K562 (cell line): ENCODE measurements around the gene CEP135. TPM values are rescaled to one million over a fixed set of nuclear protein-coding genes. Genes with fewer than 3 reads are reported as not detected.

ENCODE experiments used
- ATAC-seq: fragments of 200-7000 bp; cut with Tn5 transposase; 3 replicates; pipeline ENCODE4 v1.9.1; 2020; ENCODE audit warnings: moderate library complexity
- BruUV-seq: library from RNA; stranded (reverse); fragments of 400-500 nt; replicated peaks from 2 replicates; lab custom pipeline; 2021; lab: Mats Ljungman, UMichigan
- CTCF ChIA-PET: fragments of 300-600 bp; formaldehyde crosslinking; extraction: SDS; loops from one replicate; lab custom pipeline; 2021; ENCODE audit warnings: low intra/inter-chr PET ratio; lab: Yijun Ruan, JAX
- POLR2A ChIA-PET: fragments of 300-600, 350-650 bp; sonication (Branson Sonifier 250); formaldehyde crosslinking; extraction: SDS; loops from one replicate; lab custom pipeline; 2021; ENCODE audit warnings: antibody characterized with exemption, inconsistent platforms; lab: Yijun Ruan, JAX
- DNase-seq, 4 experiments: peaks; one replicate each; pipeline versions ENCODE4 v3.0.0 to v3.0.0-alpha.2; 2011 to 2018; ENCODE audit warnings: low spot score in 3 of 4, mixed read lengths in 3 of 4; ENCODE audit errors: extremely low read depth in 1 of 4
- FAIRE-seq: peaks from 2 replicates; lab custom pipeline; 2011; peaks lifted over from hg19 to GRCh38; lab: Jason Lieb, UNC
- H2AFZ ChIP-seq: 2 replicates; pipeline ENCODE4 v1.6.0; 2011; ENCODE audit warnings: low read depth, low read length, control low read depth, inconsistent platforms
- H3K27ac ChIP-seq: fragments of 200-600 bp; 3 replicates; pipeline ENCODE4 v1.8.0; 2011; ENCODE audit warnings: low read depth, mild to moderate bottlenecking, control low read depth, inconsistent platforms, low read length, moderate library complexity, mixed read lengths; ENCODE audit errors: extremely low read depth
- H3K27me3 ChIP-seq, 2 experiments: fragments of 300-600 bp in 1 of 2; 2 replicates in 1 of 2; 3 replicates in 1 of 2; pipeline versions ENCODE4 v1.6.0 to v1.8.0; 2011; ENCODE audit warnings: inconsistent platforms in 2 of 2, low read length in 2 of 2, mild to moderate bottlenecking in 1 of 2, mixed read lengths in 1 of 2, moderate library complexity in 1 of 2; ENCODE audit not compliant: control insufficient read depth in 2 of 2, insufficient read depth in 2 of 2
- H3K36me3 ChIP-seq: fragments of 300-600 bp; 3 replicates; pipeline ENCODE4 v1.8.0; 2011; ENCODE audit warnings: mild to moderate bottlenecking, low read length, inconsistent platforms; ENCODE audit not compliant: control insufficient read depth, insufficient read depth
- H3K4me1 ChIP-seq, 2 experiments: fragments of 200-600 bp in 1 of 2; replicated peaks in 1 of 2; 2 replicates in 1 of 2; 3 replicates in 1 of 2; pipeline versions ENCODE4 v1.5.1 to v1.8.0; 2011; ENCODE audit warnings: inconsistent platforms in 2 of 2, low read length in 2 of 2, mild to moderate bottlenecking in 1 of 2, mixed read lengths in 1 of 2, moderate library complexity in 1 of 2; ENCODE audit not compliant: control insufficient read depth in 2 of 2, insufficient read depth in 2 of 2
- H3K4me2 ChIP-seq: 2 replicates; pipeline ENCODE4 v1.6.1; 2011; ENCODE audit warnings: low read length, control low read depth, inconsistent platforms, mixed read lengths; ENCODE audit not compliant: insufficient read depth
- H3K4me3 ChIP-seq: fragments of 200-600 bp; sonication (generic), shearing (Covaris generic); 2 replicates; pipeline ENCODE4 v1.5.1; 2016; ENCODE audit warnings: control low read depth, inconsistent platforms
- H3K79me2 ChIP-seq: fragments of 200-600 bp; 3 replicates; pipeline ENCODE4 v1.8.0; 2011; ENCODE audit warnings: low read length, inconsistent platforms; ENCODE audit not compliant: control insufficient read depth, insufficient read depth
- H3K9ac ChIP-seq, 2 experiments: 2 replicates each; pipeline versions ENCODE4 v1.6.0 to v1.6.1; 2011; ENCODE audit warnings: low read depth in 2 of 2, low read length in 2 of 2, control low read depth in 1 of 2, inconsistent platforms in 1 of 2, mild to moderate bottlenecking in 1 of 2, mixed read lengths in 1 of 2; ENCODE audit not compliant: insufficient read depth in 1 of 2
- H3K9me1 ChIP-seq: one replicate; pipeline ENCODE4 v1.6.0; 2011; ENCODE audit warnings: inconsistent platforms, mild to moderate bottlenecking, low read length, moderate library complexity; ENCODE audit not compliant: control insufficient read depth, insufficient read depth
- H3K9me3 ChIP-seq: replicated peaks from 2 replicates; pipeline ENCODE4 v1.5.1; 2011; ENCODE audit warnings: low read depth, low read length, inconsistent platforms; ENCODE audit not compliant: control insufficient read depth, insufficient read depth
- H4K20me1 ChIP-seq: replicated peaks from 2 replicates; pipeline ENCODE4 v1.6.1; 2011; ENCODE audit warnings: low read length, inconsistent platforms, mixed read lengths; ENCODE audit not compliant: control insufficient read depth, insufficient read depth
- ATF1 ChIP-seq, 2 experiments: fragments of 450-650 bp in 1 of 2; IDR thresholded peaks; 2 replicates each; pipeline ENCODE4 v1.6.1; 2016; ENCODE audit warnings: missing compliant biosample characterization in 1 of 2, missing genetic modification characterization in 1 of 2
- BCL6 ChIP-seq: fragments of 250-450 bp; sonication (Bioruptor Pico); IDR thresholded peaks from 2 replicates; pipeline ENCODE4 v1.4.0; 2020
- BDP1 ChIP-seq: IDR thresholded peaks from 3 replicates; pipeline ENCODE4 v1.6.1; 2011; ENCODE audit not compliant: insufficient read length, insufficient read depth
- CBX3 ChIP-seq, 2 experiments: IDR thresholded peaks; 1 replicate in 1 of 2; 2 replicates in 1 of 2; pipeline ENCODE4 v1.6.1; 2012; ENCODE audit warnings: inconsistent platforms in 2 of 2, low read length in 2 of 2, borderline replicate concordance in 1 of 2, control low read depth in 1 of 2
- CLOCK ChIP-seq: fragments of 250-450 bp; sonication (Bioruptor Pico); IDR thresholded peaks from 2 replicates; pipeline ENCODE4 v1.4.0; 2020; ENCODE audit warnings: mild to moderate bottlenecking, moderate library complexity, borderline replicate concordance
- FOXO4 ChIP-seq: fragments of 450-650 bp; formaldehyde crosslinking; IDR thresholded peaks from 2 replicates; pipeline ENCODE4 v1.4.0; 2020; ENCODE audit warnings: mild to moderate bottlenecking, moderate library complexity
- HDAC6 ChIP-seq: IDR thresholded peaks from 2 replicates; pipeline ENCODE4 v1.6.1; 2012; ENCODE audit warnings: low read depth, mild to moderate bottlenecking, control low read depth, inconsistent platforms, low read length, moderate library complexity
- MEF2D ChIP-seq: conservative IDR thresholded peaks from 2 replicates; pipeline ENCODE4 v1.6.1; 2016; ENCODE audit warnings: low read depth, missing genetic modification characterization, missing compliant biosample characterization
- NBN ChIP-seq: fragments of 450-650 bp; IDR thresholded peaks from 2 replicates; pipeline ENCODE4 v1.6.1; 2016; ENCODE audit warnings: low read depth, mild to moderate bottlenecking
- POLR2AphosphoS2 ChIP-seq: IDR thresholded peaks from 2 replicates; pipeline ENCODE4 v1.6.1; 2012; ENCODE audit warnings: low read length, improper control_type of control experiment
- POLR2AphosphoS5 ChIP-seq: IDR thresholded peaks from 2 replicates; pipeline ENCODE4 v1.6.1; 2011; ENCODE audit warnings: mild to moderate bottlenecking, low read depth, low read length, moderate library complexity; ENCODE audit not compliant: control insufficient read depth, insufficient read depth
- RBM17 ChIP-seq: fragments of 200-400 bp; formaldehyde crosslinking; IDR thresholded peaks from 2 replicates; pipeline ENCODE4 v1.6.1; 2017; ENCODE audit warnings: low read depth, mild to moderate bottlenecking, low read length, borderline replicate concordance
- ZNF146 ChIP-seq: IDR thresholded peaks from one replicate; pipeline ENCODE4 v1.6.1; 2018; ENCODE audit warnings: missing compliant biosample characterization; ENCODE audit not compliant: unreplicated experiment
- ZNF212 ChIP-seq: fragments of 450-650 bp; formaldehyde crosslinking; IDR thresholded peaks from 2 replicates; pipeline ENCODE4 v1.4.0; 2020; ENCODE audit warnings: mild to moderate bottlenecking
- ZNF280A ChIP-seq: fragments of 450-650 bp; IDR thresholded peaks from 2 replicates; pipeline ENCODE4 v1.6.1; 2018; ENCODE audit warnings: mild to moderate bottlenecking, low read depth; ENCODE audit not compliant: partially characterized antibody
- WGBS: fragments of 100-300 bp; shearing (Covaris generic); methylation state at CpG from one replicate; pipeline ENCODE4 v1.1.6; 2016; ENCODE audit warnings: low coverage, mixed read lengths; ENCODE audit not compliant: insufficient coverage; ENCODE audit errors: missing lambda C conversion rate; 5-methylcytosine and 5-hydroxymethylcytosine counted together
- in situ Hi-C: fragments of 300-500 bp; cut with MboI; formaldehyde crosslinking; loops from 4 replicates; pipeline ENCODE4 v1.15.0; 2018; ENCODE audit warnings: inconsistent platforms, mixed read lengths
- intact Hi-C: fragments of 100-400 bp; cut with micrococcal nuclease; formaldehyde crosslinking; loops from 2 replicates; pipeline ENCODE4 v1.14.2; 2022
- polyA plus RNA-seq, 8 experiments: library from polyadenylated mRNA; depleted of rRNA in 4 of 8; stranded (reverse) in 5 of 8; unstranded in 3 of 8; fragments of >200 nt; fragmentation: Nextera tagmentation in 2 of 8; fragmentation: Illumina TruSeq in 1 of 8; extraction: Ambion mirVana in 2 of 8; extraction: Trizol in 1 of 8; gene quantifications; 2 replicates each; pipeline versions ENCODE4 v1.2.1 to v1.2.3, GENCODE V29; 2011 to 2014; ENCODE audit warnings: inconsistent platforms in 1 of 8, missing spikeins in 1 of 8
- total RNA-seq, 7 experiments: library from RNA; depleted of rRNA in 6 of 7; stranded (reverse); fragments of >200 nt in 6 of 7; fragmentation: Illumina TruSeq in 2 of 7; extraction: Trizol in 2 of 7; gene quantifications; 2 replicates each; pipeline versions ENCODE4 v1.2.1 to v1.2.3, GENCODE V29; 2011 to 2021; ENCODE audit warnings: low replicate concordance in 1 of 7

The CEP135 gene
- total and polyA plus RNA-seq, 9 of the 15 experiments (the other 6 are each of a cell fraction or from before 2014, with no cell fraction given), result 3.1 to 18.9 (median 15.3) TPM

GRCh38 chr4:56004235-56004634 lies 55.5 kb downstream of the CEP135 start:
- FAIRE-seq (no peak), ATAC-seq (no peak)
- H3K79me2 ChIP-seq, result no peaks in the 10 kb centered on the region
- no peaks in the 10 kb centered on the region for H4K20me1 ChIP-seq
- no peak overlapping the region for H3K4me2 ChIP-seq
- no peaks in the 10 kb centered on the region for H3K4me1 ChIP-seq
- WGBS, result 68% methylated on average over 2 of the region's 2 CpGs
- H3K36me3 ChIP-seq, result peaks cover 23% of the 10 kb centered on the region; the same call in 1 of the 3 replicates
- no peaks in the 10 kb centered on the region for H3K27me3 ChIP-seq
- no TSS peak for BruUV-seq
- TF ChIP-seq CLOCK (CRISPR knock-in tag) (no peak), ZNF280A (no peak), CBX3 (IDR thresholded peaks at IDR 0.05; ENCODE audit: borderline replicate concordance in 1 of 2, low read length in 2 of 2) (no peak), RBM17 (no peak), ATF1 (CRISPR knock-in tag; IDR thresholded peaks at IDR 0.05) (no peak), ATF1 (tag; IDR thresholded peaks at IDR 0.05) (no peak), HDAC6 (no peak), MEF2D (tag) (no peak), BDP1 (no peak), BCL6 (CRISPR knock-in tag) (no peak), ZNF212 (CRISPR knock-in tag) (no peak), ZNF146 (CRISPR knock-in tag) (no peak), POLR2AphosphoS2 (no peak), POLR2AphosphoS5 (no peak), FOXO4 (CRISPR knock-in tag) (no peak), NBN (no peak)
- TF ChIP-seq, all 486 proteins: peak for 0
- Histone ChIP-seq H3K9me3 (no peaks in the 10 kb centered on the region), H3K4me3 (no peak overlapping the region), H3K9ac (no peak overlapping the region), H2AFZ (no peak overlapping the region), H3K9me1 (no peaks in the 10 kb centered on the region), H3K27ac (no peak overlapping the region)
- ChIA-PET CTCF (no interaction called here), POLR2A (no interaction called here)
- DNase-seq, result no peak
- in situ Hi-C loops, result no loop called here
- intact Hi-C loops, result no loop called here
